ENCODE data around the gene DENND4A.
"Not testable (repeated sequence)": the region's sequence is repeated elsewhere in the genome, so short reads cannot be mapped to it uniquely, and the experiment has no call there.

DENND4A gene

GRCh38 chr15:65762399-65762798 lies 29.7 kb downstream of the DENND4A start:
- no peak for FAIRE-seq
- no peak for DNase-seq (ENCODE audit: insufficient read length, low spot score)

DNA sequence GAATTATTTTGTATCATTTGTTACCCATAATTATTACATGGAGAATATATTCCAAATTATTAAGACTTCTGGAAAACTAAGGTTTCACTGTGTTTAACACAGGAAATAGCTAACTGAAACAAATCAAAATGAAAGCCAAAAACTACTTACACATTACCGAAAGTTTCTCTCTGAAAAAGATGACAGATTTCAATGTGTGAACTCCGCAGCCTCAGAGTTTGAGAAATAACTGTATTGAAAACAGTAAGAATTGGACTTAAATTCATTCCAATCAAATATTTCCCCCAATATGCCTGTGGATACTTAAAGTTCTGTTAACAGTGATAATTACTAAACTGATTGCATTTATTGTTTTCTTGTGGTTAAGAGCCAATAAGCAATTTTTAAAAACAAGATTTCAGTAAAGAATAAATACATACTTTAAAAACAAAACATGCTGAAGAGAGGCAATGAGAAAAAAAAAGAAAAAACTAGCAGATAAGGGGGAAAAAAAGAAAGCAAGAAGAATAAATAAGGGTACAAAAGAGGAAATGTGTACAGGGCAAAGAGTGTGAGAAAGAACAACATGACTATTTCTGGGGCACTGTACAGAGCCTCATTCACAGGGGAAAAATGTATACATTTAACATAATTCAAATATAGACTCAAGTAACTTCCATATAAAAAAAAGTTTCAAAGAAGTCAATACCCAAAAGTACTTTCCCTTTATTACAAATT lies 30.7 kb downstream of the DENND4A start:
- DNase-seq (ENCODE audit: insufficient read length, low spot score) (no peak), FAIRE-seq (no peak)

DNA sequence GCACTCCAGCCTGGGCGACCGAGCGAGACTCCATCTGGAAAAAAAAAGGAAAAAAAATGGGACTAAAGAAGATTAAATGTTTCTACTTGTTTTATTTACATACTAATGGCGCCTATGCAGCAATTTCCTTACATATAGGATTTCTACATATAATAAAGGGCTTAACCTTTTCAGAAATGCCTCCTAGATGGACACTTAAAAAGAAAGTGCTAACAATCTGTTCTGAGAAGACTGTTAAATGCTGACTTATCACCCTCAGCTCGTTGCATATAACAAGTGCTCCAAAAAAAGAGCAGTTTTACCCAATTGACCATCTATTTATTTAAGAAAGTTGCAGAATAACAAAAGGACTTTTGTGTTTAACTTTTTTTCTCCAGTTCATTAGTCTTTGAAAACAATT lies 32.7 kb downstream of the DENND4A start:
- DNase-seq (ENCODE audit: insufficient read length, low spot score) (no peak), FAIRE-seq (no peak)

GRCh38 chr15:65758242-65758641 lies 33.9 kb downstream of the DENND4A start:
- DNase-seq (ENCODE audit: insufficient read length, low spot score) (no peak), FAIRE-seq (no peak)

DNA sequence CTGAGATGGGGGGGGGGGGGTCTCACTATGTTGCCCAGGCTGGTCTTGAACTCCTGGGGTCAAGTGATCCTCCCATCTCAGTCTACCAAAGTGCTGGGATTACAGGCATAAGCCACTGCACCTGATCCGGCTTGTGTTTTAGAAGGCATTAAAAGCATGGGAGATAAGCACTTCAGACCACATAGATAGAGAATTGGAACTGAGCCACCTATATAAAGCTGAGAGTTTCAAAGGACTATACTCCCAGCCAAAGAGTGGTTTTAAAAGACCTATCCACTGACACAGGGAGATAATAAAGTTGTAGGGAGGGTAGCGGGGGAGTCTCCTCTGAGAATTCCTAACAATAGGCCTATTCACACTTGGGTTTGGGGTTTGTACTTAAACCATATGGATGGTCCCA lies 34.8 kb downstream of the DENND4A start:
- no peak for DNase-seq (ENCODE audit: insufficient read length, low spot score)
- FAIRE-seq = no peak

DNA sequence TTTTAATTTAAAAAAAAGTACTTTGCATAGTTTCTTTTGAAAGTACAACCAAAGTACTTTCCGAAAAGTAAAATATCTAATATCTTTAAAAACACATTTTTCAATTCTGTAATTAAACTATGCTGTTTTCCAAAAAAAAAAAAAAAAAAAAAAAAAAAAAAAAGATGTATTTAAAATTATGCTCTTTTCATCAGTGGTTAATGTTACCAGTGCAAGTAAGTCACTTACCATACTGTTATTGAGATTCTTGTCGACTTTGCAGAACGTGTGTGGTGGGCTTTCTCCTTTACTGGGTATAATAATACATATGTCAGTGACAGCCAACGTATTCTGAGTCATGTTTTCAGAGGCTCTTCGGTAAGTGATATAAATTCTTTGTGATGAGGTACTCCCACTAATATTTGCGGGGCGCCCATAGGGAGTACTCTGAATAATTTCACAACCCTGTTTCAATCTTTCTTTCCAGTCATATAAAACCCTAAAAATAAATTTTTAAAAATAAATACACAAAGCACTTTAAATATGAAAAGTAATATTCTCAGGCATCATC lies 39.9 kb downstream of the DENND4A start:
- DNase-seq (ENCODE audit: insufficient read length, low spot score) (peak; percentile 27), FAIRE-seq (no peak)

DNA sequence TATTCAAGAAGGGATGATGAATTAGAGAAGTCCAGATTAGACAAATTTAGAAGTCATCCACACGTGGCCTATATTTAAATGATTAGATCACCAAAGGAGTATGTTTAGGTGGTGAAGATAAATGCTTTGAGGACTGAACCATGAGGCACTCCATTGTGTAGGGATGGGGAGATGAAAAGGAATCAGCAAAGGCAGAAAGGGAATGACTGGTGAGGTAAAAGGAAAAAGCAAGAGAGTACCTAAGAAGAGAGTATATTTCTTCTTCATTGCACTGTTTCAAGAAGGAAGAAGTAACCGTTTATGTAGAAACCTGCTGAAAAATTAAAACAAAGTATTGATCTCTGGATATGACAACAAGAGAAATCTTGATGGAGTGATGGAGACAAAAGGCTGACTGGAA lies 40.7 kb downstream of the DENND4A start:
- FAIRE-seq (no peak), DNase-seq (ENCODE audit: insufficient read length, low spot score) (no peak)

DNA sequence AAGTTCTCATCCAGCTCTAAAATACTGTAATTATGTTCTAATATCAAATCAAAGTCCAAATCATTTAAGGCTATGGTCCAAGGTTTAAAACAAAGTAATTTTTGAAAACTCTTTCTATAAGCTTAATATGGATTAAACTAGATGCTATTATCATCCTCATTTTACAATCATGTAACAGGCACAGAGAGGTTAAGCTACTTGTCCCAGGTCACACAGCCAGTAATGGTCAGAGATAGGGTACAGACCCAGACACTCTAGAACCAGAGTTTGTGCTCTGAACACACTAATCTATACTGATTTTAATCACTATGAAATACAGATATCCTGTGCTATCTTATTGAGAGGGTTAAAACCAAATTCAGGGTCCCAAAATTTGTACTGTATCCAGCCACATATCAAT lies 44.8 kb downstream of the DENND4A start:
- DNase-seq (ENCODE audit: insufficient read length, low spot score) (no peak), FAIRE-seq (no peak)

- FAIRE-seq (no peak), DNase-seq (ENCODE audit: insufficient read length, low spot score) (no peak)
These were observed 48.3 kb downstream of the DENND4A start for GRCh38 chr15:65743637-65744252.

- DNase-seq (ENCODE audit: insufficient read length, low spot score) (no peak), FAIRE-seq (no peak)
These were observed 51.9 kb downstream of the DENND4A start for GRCh38 chr15:65740148-65740547.

GRCh38 chr15:65738649-65739048 lies 53.4 kb downstream of the DENND4A start:
- FAIRE-seq = no peak

GRCh38 chr15:65733599-65733998 lies 58.5 kb downstream of the DENND4A start:
- not testable (repeated sequence) for DNase-seq (ENCODE audit: insufficient read length, low spot score); FAIRE-seq

More at GRCh38 chr15:65738649-65739048, 53.4 kb downstream of the DENND4A start:
- DNase-seq (ENCODE audit: insufficient read length, low spot score) = no peak

DNA sequence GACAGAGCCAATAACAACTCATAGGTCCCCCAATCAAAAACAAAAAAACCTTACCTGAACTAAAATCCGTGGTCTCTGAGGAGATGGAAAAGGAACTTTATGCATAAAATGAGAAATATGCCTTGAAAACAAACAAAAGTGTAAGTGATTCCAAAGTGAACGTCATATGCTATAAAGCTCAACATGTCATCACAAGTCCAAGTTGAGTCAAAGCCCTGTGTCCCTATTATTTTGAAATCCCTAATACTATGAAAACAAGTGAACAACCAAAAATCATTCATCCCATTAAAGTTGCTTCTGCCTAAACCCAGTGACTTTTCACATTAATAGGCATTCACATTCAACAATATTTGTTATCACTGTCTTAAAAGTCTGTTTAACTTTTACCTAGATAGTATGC lies 59.4 kb downstream of the DENND4A start:
- DNase-seq (ENCODE audit: insufficient read length, low spot score) (no peak), FAIRE-seq (no peak)

DNA sequence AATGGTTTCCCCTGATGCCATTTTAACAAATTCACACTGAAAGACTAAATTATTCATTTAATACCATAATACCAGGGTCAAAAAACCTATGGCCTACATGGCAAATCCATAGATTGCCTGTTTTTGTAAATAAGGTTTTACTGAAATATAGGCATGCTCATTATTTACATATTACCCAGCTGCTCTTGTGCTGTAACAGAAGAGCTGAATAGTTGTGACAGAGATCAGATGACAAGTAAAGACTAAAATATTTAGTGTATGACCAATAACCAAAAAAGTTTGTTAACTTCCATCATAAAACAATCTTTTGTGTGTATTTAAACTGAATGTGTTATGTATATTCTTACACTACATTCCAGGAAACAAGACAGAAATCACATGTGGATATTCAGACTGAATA lies 60.2 kb downstream of the DENND4A start:
- FAIRE-seq = no peak
- DNase-seq (ENCODE audit: insufficient read length, low spot score) = no peak

DNA sequence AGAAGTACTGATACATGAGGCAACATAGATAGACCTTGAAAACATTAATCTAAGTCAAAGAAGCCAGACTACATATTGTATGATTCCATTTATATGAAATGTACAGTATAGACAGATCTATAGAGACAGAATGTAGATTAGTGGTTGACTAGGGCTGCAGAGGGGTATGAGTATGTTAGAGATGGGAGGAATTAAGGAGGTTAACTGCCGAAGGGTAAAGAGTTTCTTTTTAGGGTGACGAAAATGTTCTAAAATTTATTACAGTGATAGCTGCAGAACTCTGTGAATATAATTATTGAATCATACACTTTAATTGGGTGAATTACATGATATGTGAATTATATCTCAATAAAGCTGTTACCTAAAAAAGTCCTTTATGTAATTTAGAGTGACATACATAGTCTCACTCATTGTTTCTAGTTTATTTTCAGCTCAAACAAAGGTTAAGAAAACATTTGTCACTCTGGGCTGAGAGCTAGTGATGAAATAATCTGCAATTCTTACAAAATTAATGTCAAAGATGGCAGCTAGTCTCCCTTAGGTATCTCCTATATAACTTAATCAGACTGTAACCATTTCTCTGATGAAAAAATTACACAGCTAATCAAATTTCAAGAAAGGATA lies 61.4 kb downstream of the DENND4A start:
- FAIRE-seq (no peak), DNase-seq (ENCODE audit: insufficient read length, low spot score) (no peak)

DNA sequence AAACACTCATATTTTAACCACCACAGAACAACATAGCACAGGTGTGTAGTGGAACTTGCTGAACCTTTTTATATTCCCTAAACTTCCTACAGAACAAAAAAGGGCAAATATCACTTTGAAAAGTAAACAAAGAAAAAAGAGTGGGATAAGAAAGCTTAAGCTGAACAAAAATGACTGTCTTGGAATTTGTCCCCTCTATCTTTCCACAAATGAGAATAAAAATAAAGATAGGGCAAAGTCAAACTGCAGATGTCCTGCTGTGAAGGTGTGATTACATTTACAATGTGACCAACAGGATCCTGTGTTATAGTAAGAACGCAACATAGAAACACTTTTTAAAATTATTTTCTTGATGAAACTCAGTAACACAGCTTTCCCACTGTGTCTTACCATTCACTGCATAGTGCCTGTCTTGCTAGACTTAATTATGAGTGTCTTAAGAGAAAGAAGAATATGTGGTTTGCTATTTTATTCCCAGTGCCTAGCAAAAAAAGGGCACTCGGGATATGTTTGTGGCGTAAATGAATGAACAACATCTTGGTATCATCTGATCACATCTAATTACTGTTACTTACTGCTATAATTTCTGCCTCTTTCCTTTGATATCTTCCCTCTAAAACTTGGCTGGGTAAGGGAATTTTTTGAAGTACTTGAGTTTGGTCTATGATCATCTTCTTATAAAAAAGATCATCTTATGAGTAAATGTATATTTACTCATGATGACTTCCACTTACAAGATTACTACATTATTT lies 67.5 kb downstream of the DENND4A start:
- no peak for DNase-seq (ENCODE audit: insufficient read length, low spot score)
- FAIRE-seq = no peak

GRCh38 chr15:65723876-65724275 lies 68.2 kb downstream of the DENND4A start:
- FAIRE-seq = no peak
- no peak for DNase-seq (ENCODE audit: insufficient read length, low spot score)

DNA sequence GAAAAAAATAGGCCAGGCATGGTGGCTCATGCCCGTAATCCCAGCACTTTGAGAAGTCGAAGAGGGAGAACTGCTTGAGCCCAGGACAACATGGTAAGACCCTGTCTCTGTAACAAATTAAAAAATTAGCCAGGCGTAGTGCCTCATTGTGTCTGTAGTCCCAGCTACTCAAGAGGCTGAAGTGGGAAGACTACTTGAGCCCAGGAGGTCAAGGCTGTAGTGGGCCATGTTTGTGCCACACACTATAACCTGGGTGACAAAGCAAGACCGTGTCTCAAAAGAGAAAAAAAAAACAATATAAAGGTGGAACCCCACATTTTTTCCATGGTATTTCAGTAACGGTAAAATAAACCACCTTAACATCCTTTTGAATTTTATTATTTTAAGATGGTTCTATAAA lies 69.9 kb downstream of the DENND4A start:
- FAIRE-seq = no peak

DNA sequence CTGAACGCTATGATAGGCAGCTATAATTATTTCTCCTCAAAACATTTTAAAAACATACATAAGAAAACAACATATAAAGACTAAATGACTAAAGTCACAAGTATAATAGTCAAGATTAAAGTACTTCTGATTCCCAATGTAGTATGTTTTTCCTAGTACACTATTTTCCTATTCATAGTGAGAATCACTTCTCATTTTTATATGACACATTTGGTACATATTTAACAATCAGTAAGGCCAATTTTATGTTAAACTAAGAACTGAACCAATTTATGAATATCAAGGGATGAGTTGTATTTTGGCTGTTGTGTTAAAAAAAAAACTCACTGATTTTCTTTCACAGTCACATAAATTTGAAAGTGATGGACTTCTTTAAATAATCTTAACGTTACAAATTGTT lies 79.7 kb downstream of the DENND4A start:
- no peak for DNase-seq (ENCODE audit: insufficient read length, low spot score)
- no peak for FAIRE-seq

More for the DNA sequence above, 69.9 kb downstream of the DENND4A start:
- DNase-seq (ENCODE audit: insufficient read length, low spot score) = no peak

DNA sequence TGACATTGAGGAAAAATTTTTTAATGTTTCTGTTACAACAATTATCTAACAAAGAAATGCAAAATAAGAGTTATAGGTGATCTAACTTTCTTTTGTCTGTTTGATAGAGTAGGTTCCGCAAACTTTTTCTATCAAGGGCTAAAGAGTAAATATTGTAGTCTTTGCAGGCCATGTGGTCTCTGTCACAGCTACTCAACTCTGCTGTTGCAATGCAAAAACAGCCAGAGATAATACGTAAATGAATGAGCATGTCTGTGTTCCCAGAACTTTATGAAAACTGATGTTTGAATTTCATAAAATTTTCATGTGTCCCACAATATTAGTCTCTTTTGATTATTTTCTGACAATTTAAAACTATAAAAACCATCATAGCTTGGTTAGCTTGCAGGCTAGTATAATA lies 97.0 kb downstream of the DENND4A start:
- FAIRE-seq = no peak
- no peak for DNase-seq (ENCODE audit: insufficient read length, low spot score)

DNA sequence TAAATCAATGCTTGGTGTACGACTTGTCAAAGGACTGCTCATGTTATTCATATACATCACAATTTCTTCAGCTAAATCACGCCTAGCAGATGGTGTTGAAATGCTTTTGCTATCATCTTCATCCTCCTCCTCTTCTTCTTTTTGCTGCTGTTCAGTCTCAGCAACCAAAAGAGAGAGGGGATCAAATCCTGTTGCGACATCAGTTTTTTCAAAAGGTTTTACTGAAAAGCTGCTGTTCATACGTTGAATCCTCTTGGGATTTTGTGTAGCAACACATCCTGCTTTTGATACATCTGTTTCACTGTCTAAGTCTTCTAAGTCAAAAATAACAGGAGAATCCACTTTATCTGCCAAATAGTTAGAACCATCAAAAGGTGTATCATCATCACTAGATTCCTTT lies 101.3 kb downstream of the DENND4A start:
- DNase-seq (ENCODE audit: insufficient read length, low spot score) (no peak), FAIRE-seq (no peak)
